Activated naive CD4-positive, alpha-beta T cell treated with anti-CD3 and anti-CD28 coated beads, Interleukin-2, amount 10 ng/mL, durations not matched to agents 7 days and 5 days (primary cell): Measurements from ENCODE around the gene ALX3.
A peak's percentile ranks its signal among the peaks of the same experiment; 100 is the strongest.

ENCODE experiments used
- CTCF ChIA-PET: fragments of 350-600 bp; sonication (Branson Sonifier 250); formaldehyde crosslinking; loops from one replicate; lab custom pipeline; 2021; ENCODE audit warnings: antibody characterized with exemption; lab: Charles Lee
- DNase-seq: peaks from one replicate; pipeline ENCODE4 v3.0.0-alpha.2; 2020
- H3K27ac Mint-ChIP-seq: one replicate; pipeline ENCODE4 v1.8.0; 2021; ENCODE audit warnings: mild to moderate bottlenecking, moderate library complexity, mixed read lengths
- H3K27me3 Mint-ChIP-seq: one replicate; pipeline ENCODE4 v1.8.0; 2021; ENCODE audit warnings: mild to moderate bottlenecking, mixed read lengths
- H3K36me3 Mint-ChIP-seq: one replicate; pipeline ENCODE4 v1.8.0; 2021; ENCODE audit warnings: mixed read lengths
- H3K4me1 Mint-ChIP-seq: one replicate; pipeline ENCODE4 v1.8.0; 2021; ENCODE audit warnings: mixed read lengths
- H3K4me3 Mint-ChIP-seq: one replicate; pipeline ENCODE4 v1.8.0; 2021; ENCODE audit warnings: mild to moderate bottlenecking, moderate library complexity, mixed read lengths
- H3K9me3 Mint-ChIP-seq: one replicate; pipeline ENCODE4 v1.8.0; 2021; ENCODE audit warnings: mixed read lengths

Gene ALX3

GRCh38 chr1:110055493-110056284 is 14.8 kb downstream of the ALX3 start:
- no peaks in the 10 kb centered on the region for H3K27me3 Mint-ChIP-seq
- CTCF ChIA-PET, result interaction anchor here (0.8 to 2.6 kb wide), 9 partner anchors 10 to 71 kb away, joined by 3 to 16 read pairs (median 4); partner anchors contain the start of gene AHCYL1
- H3K36me3 Mint-ChIP-seq, result peaks cover 37% of the 10 kb centered on the region
- no peak overlapping the region for H3K27ac Mint-ChIP-seq
- no peaks in the 10 kb centered on the region for H3K4me1 Mint-ChIP-seq
- no peaks in the 10 kb centered on the region for H3K9me3 Mint-ChIP-seq
- no peak overlapping the region for H3K4me3 Mint-ChIP-seq
- DNase-seq, result no peak

- CTCF ChIA-PET, result interaction anchor here (0.7 to 5.7 kb wide), 20 partner anchors 9 to 442 kb away, joined by 3 to 57 read pairs (median 6); partner anchors contain the start of genes ALX3 and STRIP1
- Mint-ChIP-seq H3K9me3 (no peaks in the 10 kb centered on the region), H3K27me3 (no peaks in the 10 kb centered on the region), H3K4me3 (no peak overlapping the region), H3K4me1 (no peaks in the 10 kb centered on the region), H3K27ac (no peak overlapping the region), H3K36me3 (peaks cover 34% of the 10 kb centered on the region)
- DNase-seq, result peak; percentile 79
These were observed 16.7 kb downstream of the ALX3 start for GRCh38 chr1:110053552-110054428.

- Mint-ChIP-seq H3K4me3 (no peak overlapping the region), H3K36me3 (peaks cover 38% of the 10 kb centered on the region), H3K27ac (no peak overlapping the region), H3K4me1 (no peaks in the 10 kb centered on the region), H3K9me3 (no peaks in the 10 kb centered on the region), H3K27me3 (no peaks in the 10 kb centered on the region)
- CTCF ChIA-PET, result interaction anchor here (0.7 to 5.7 kb wide), 9 partner anchors 9 to 411 kb away, joined by 3 to 57 read pairs (median 3); partner anchors contain the start of gene STRIP1
- DNase-seq, result no peak
These were observed 19.2 kb downstream of the ALX3 start for GRCh38 chr1:110051262-110051648.

GRCh38 chr1:110050602-110051261 is 19.7 kb downstream of the ALX3 start:
- Mint-ChIP-seq H3K27ac (no peak overlapping the region), H3K9me3 (no peaks in the 10 kb centered on the region), H3K4me1 (no peaks in the 10 kb centered on the region), H3K27me3 (no peaks in the 10 kb centered on the region), H3K4me3 (no peak overlapping the region), H3K36me3 (peaks cover 37% of the 10 kb centered on the region)
- no peak for DNase-seq
- CTCF ChIA-PET, result interaction anchor here (1.2 to 5.7 kb wide), 5 partner anchors 9 to 66 kb away, joined by 3 to 57 read pairs (median 3); partner anchors contain the start of gene STRIP1

- Mint-ChIP-seq H3K9me3 (no peaks in the 10 kb centered on the region), H3K4me1 (no peaks in the 10 kb centered on the region), H3K27me3 (no peaks in the 10 kb centered on the region), H3K4me3 (no peak overlapping the region), H3K36me3 (peaks cover 38% of the 10 kb centered on the region), H3K27ac (no peak overlapping the region)
- DNase-seq, result no peak
- CTCF ChIA-PET, result interaction anchor here (0.6 to 5.7 kb wide), 7 partner anchors 10 to 650 kb away, joined by 3 to 57 read pairs (median 3); partner anchors contain the start of gene STRIP1
These were observed 20.5 kb downstream of the ALX3 start for GRCh38 chr1:110049801-110050601.

GRCh38 chr1:110048923-110049601 is 21.4 kb downstream of the ALX3 start:
- Mint-ChIP-seq H3K36me3 (peaks cover 39% of the 10 kb centered on the region), H3K27me3 (no peaks in the 10 kb centered on the region), H3K4me3 (no peak overlapping the region), H3K4me1 (no peaks in the 10 kb centered on the region), H3K9me3 (no peaks in the 10 kb centered on the region), H3K27ac (no peak overlapping the region)
- DNase-seq, result no peak
- CTCF ChIA-PET, result interaction anchor here (1.2 to 5.7 kb wide), 5 partner anchors 9 to 57 kb away, joined by 3 to 57 read pairs (median 5); partner anchors contain the start of gene STRIP1

GRCh38 chr1:110048240-110048639 is 22.2 kb downstream of the ALX3 start:
- H3K36me3 Mint-ChIP-seq, result peaks cover 37% of the 10 kb centered on the region
- H3K4me3 Mint-ChIP-seq, result no peak overlapping the region
- no peaks in the 10 kb centered on the region for H3K27me3 Mint-ChIP-seq
- H3K27ac Mint-ChIP-seq, result no peak overlapping the region
- no peaks in the 10 kb centered on the region for H3K9me3 Mint-ChIP-seq
- DNase-seq, result no peak
- H3K4me1 Mint-ChIP-seq, result no peaks in the 10 kb centered on the region
- CTCF ChIA-PET, result interaction anchor here (1.2 to 3.0 kb wide), 3 partner anchors 9 to 57 kb away, joined by 4 to 14 read pairs (median 5); no protein-coding TSS in a partner anchor

- Mint-ChIP-seq H3K4me3 (no peak overlapping the region), H3K36me3 (peaks cover 36% of the 10 kb centered on the region), H3K4me1 (no peaks in the 10 kb centered on the region), H3K9me3 (no peaks in the 10 kb centered on the region), H3K27me3 (no peaks in the 10 kb centered on the region), H3K27ac (no peak overlapping the region)
- DNase-seq, result no peak
- CTCF ChIA-PET, result interaction anchor here (1.2 to 3.0 kb wide), 3 partner anchors 10 to 58 kb away, joined by 4 to 14 read pairs (median 5); no protein-coding TSS in a partner anchor
These were observed 23.0 kb downstream of the ALX3 start for GRCh38 chr1:110047463-110047862.

- Mint-ChIP-seq H3K4me1 (no peaks in the 10 kb centered on the region), H3K27me3 (no peaks in the 10 kb centered on the region), H3K27ac (no peak overlapping the region), H3K4me3 (no peak overlapping the region), H3K9me3 (no peaks in the 10 kb centered on the region), H3K36me3 (peaks cover 54% of the 10 kb centered on the region)
- CTCF ChIA-PET, result interaction anchor here (1.4 kb wide), 1 partner anchor 9 kb away, joined by 3 read pairs; no protein-coding TSS in a partner anchor
- DNase-seq, result no peak
These were observed 27.5 kb downstream of the ALX3 start for GRCh38 chr1:110043016-110043415.

GRCh38 chr1:110040548-110040947 is 29.9 kb downstream of the ALX3 start:
- peaks cover 56% of the 10 kb centered on the region for H3K36me3 Mint-ChIP-seq

GRCh38 chr1:110039641-110040040 is 30.8 kb downstream of the ALX3 start:
- Mint-ChIP-seq H3K4me1 (peaks cover 21% of the 10 kb centered on the region), H3K4me3 (no peak overlapping the region), H3K27ac (no peak overlapping the region), H3K9me3 (no peaks in the 10 kb centered on the region), H3K36me3 (peaks cover 52% of the 10 kb centered on the region), H3K27me3 (no peaks in the 10 kb centered on the region)
- no peak for DNase-seq
- CTCF ChIA-PET, result interaction anchor here (1.8 kb wide), 1 partner anchor 13 kb away, joined by 6 read pairs; no protein-coding TSS in a partner anchor

More at GRCh38 chr1:110040548-110040947, 29.9 kb downstream of the ALX3 start:
- no peak for DNase-seq
- no peaks in the 10 kb centered on the region for H3K9me3 Mint-ChIP-seq
- no peak overlapping the region for H3K27ac Mint-ChIP-seq
- no peaks in the 10 kb centered on the region for H3K27me3 Mint-ChIP-seq
- H3K4me1 Mint-ChIP-seq, result peaks cover 15% of the 10 kb centered on the region
- H3K4me3 Mint-ChIP-seq, result no peak overlapping the region
- CTCF ChIA-PET, result interaction anchor here (1.0 to 2.0 kb wide), 3 partner anchors 10 to 19 kb away, joined by 3 to 4 read pairs (median 4); no protein-coding TSS in a partner anchor

- H3K4me3 Mint-ChIP-seq, result no peak overlapping the region
- H3K27ac Mint-ChIP-seq, result no peak overlapping the region
- DNase-seq, result no peak
These were observed 32.2 kb downstream of the ALX3 start for GRCh38 chr1:110038271-110038670.

More at GRCh38 chr1:110038271-110038670, 32.2 kb downstream of the ALX3 start:
- Mint-ChIP-seq H3K36me3 (peaks cover 46% of the 10 kb centered on the region), H3K27me3 (no peaks in the 10 kb centered on the region), H3K9me3 (no peaks in the 10 kb centered on the region), H3K4me1 (peaks cover 33% of the 10 kb centered on the region)
- CTCF ChIA-PET, result interaction anchor here (0.9 to 1.5 kb wide), 2 partner anchors 9 to 22 kb away, joined by 5 to 7 read pairs; no protein-coding TSS in a partner anchor
